H1 (cell line): ENCODE measurements around the gene TRPC4. TPM values are rescaled to one million over a fixed set of nuclear protein-coding genes. Genes with fewer than 3 reads are reported as not detected.

Source experiments
- GTF2F1 ChIP-seq: IDR thresholded peaks from 2 replicates; pipeline ENCODE4 v1.6.1; 2012; ENCODE audit warnings: low read depth, low read length, improper control_type of control experiment, borderline replicate concordance
- MAFK ChIP-seq: IDR thresholded peaks from 2 replicates; pipeline ENCODE4 v1.6.1; 2012; ENCODE audit warnings: low read depth, mild to moderate bottlenecking, improper control_type of control experiment, low read length
- POLR2A ChIP-seq, 2 experiments: IDR thresholded peaks; 1 replicate in 1 of 2; 2 replicates in 1 of 2; pipeline ENCODE4 v1.6.1; 2011; ENCODE audit warnings: low read depth in 2 of 2, low read length in 2 of 2, mild to moderate bottlenecking in 2 of 2; ENCODE audit errors: control extremely low read depth in 1 of 2
- POLR2AphosphoS5 ChIP-seq: IDR thresholded peaks from 2 replicates; pipeline ENCODE4 v1.6.1; 2011; ENCODE audit warnings: low read depth, low read length
- POU5F1 ChIP-seq: IDR thresholded peaks from 2 replicates; pipeline ENCODE4 v1.6.1; 2011; ENCODE audit warnings: low read depth, mild to moderate bottlenecking, low read length, moderate library complexity
- TAF7 ChIP-seq: optimal IDR thresholded peaks from 2 replicates; pipeline ENCODE3; 2011; ENCODE audit warnings: low read depth, mild to moderate bottlenecking, inconsistent platforms, low read length, moderate library complexity, borderline replicate concordance
- polyA plus RNA-seq, 7 experiments: library from polyadenylated mRNA; depleted of rRNA in 3 of 7; stranded (reverse) in 5 of 7; unstranded in 2 of 7; fragments of >200 nt in 5 of 7; fragments of 200-250 nt in 2 of 7; gene quantifications; 1 replicate in 5 of 7; 2 replicates in 1 of 7; 4 replicates in 1 of 7; pipeline versions ENCODE4 v1.2.1 to v1.2.3, GENCODE V29; 2011 to 2013; ENCODE audit warnings: missing spikeins in 2 of 7, mixed read lengths in 2 of 7
- total RNA-seq: library from RNA; stranded (reverse); fragmentation: NEBNext Ultra II Directional; extraction: Animal tissue kit (Norgen Biotek cat#: 25700); gene quantifications from 2 replicates; pipeline ENCODE4 v1.2.1, GENCODE V29; 2021

Gene TRPC4
- total and polyA plus RNA-seq, 2 of the 8 experiments (the other 6 are each of a cell fraction or from before 2014, with no cell fraction given): 12.3 to 14.7 TPM

DNA sequence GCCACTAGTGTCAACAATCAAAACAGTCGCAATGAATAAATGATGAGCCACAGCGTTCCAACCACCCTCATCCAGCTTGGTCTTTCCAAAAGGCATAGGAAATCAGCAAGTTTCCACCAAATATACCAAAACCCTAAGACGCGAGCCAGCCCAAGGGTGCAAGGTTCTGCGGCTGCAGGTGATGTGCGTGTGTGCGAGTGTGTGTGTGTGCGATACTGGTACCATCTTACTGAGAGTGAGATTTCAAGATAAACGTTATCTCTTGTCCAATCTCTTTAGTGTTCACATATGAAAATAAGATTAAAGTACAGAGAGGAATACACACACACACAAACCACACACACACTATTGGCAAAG lies 895 bp upstream of the TRPC4 start (continued):
- TF ChIP-seq GTF2F1 (no peak), POU5F1 (no peak), POLR2AphosphoS5 (no peak), TAF7 (peak; percentile 29), MAFK (no peak), POLR2A (IDR thresholded peaks at IDR 0.05; ENCODE audit: control extremely low read depth in 1 of 2, low read depth in 2 of 2, low read length in 2 of 2) (no peak)
